Peyer's patch (tissue), 4 donors: ENCODE data around the gene TDRD3.

Source experiments
- CTCF ChIP-seq, 6 experiments: fragments of 450-650 bp in 4 of 6; fragments of 200-600 bp in 2 of 6; sonication (generic) in 1 of 6; IDR thresholded peaks; one replicate each; pipeline ENCODE4 v1.5.1; 2017 to 2019; ENCODE audit warnings: antibody characterized with exemption in 6 of 6, mild to moderate bottlenecking in 3 of 6, moderate library complexity in 1 of 6
- POLR2A ChIP-seq, 2 donors: fragments of 450-650 bp; IDR thresholded peaks; one replicate each; pipeline ENCODE4 v1.5.1; 2017; ENCODE audit warnings: antibody characterized with exemption in 2 of 2, mild to moderate bottlenecking in 2 of 2, moderate library complexity in 2 of 2

GRCh38 chr13:60511637-60512036 lies 114.6 kb downstream of the TDRD3 start:
- TF ChIP-seq POLR2A (IDR thresholded peaks at IDR 0.05) (no peak), CTCF (IDR thresholded peaks at IDR 0.05) (no peak)
